Central memory CD8-positive, alpha-beta T cell (primary cell): Measurements from ENCODE around the gene BRINP3.

ENCODE experiments used
- ATAC-seq: fragments of 150-1000 bp; cut with Tn5 transposase; replicated peaks from 2 replicates; pipeline ENCODE4 v1.10.0; 2022; ENCODE audit warnings: mild to moderate bottlenecking, moderate FRiP score, moderate number of reproducible peaks; ENCODE audit not compliant: poor library complexity, severe bottlenecking; ENCODE audit errors: extremely low read depth
- DNase-seq, 2 donors: peaks; one replicate each; pipeline ENCODE4 v3.0.0; 2021; ENCODE audit warnings: low spot score in 2 of 2
- H3K27ac Mint-ChIP-seq: one replicate; pipeline ENCODE4 v1.8.0; 2022; ENCODE audit warnings: low read depth, mild to moderate bottlenecking, moderate library complexity, mixed read lengths
- H3K27me3 Mint-ChIP-seq: one replicate; pipeline ENCODE4 v1.8.0; 2022; ENCODE audit warnings: mixed read lengths
- H3K36me3 Mint-ChIP-seq: one replicate; pipeline ENCODE4 v1.8.0; 2022; ENCODE audit warnings: mild to moderate bottlenecking, moderate library complexity, mixed read lengths; ENCODE audit not compliant: insufficient read depth
- H3K4me1 Mint-ChIP-seq: one replicate; pipeline ENCODE4 v1.8.0; 2022; ENCODE audit warnings: mixed read lengths
- H3K4me3 Mint-ChIP-seq: one replicate; pipeline ENCODE4 v1.8.0; 2022; ENCODE audit warnings: mild to moderate bottlenecking, moderate library complexity, mixed read lengths
- H3K9me3 Mint-ChIP-seq: one replicate; pipeline ENCODE4 v1.8.0; 2022; ENCODE audit warnings: mixed read lengths

Gene BRINP3

GRCh38 chr1:190196020-190196419 lies 281.6 kb downstream of the BRINP3 start:
- DNase-seq (no peak), ATAC-seq (no peak)
- no peaks in the 10 kb centered on the region for H3K36me3 Mint-ChIP-seq
- no peaks in the 10 kb centered on the region for H3K4me1 Mint-ChIP-seq
- H3K4me3 Mint-ChIP-seq, result no peak overlapping the region
- H3K9me3 Mint-ChIP-seq, result peaks cover 10% of the 10 kb centered on the region
- no peaks in the 10 kb centered on the region for H3K27me3 Mint-ChIP-seq
- H3K27ac Mint-ChIP-seq, result no peak overlapping the region

- ATAC-seq, result no peak
- DNase-seq, result no peak
These were observed 284.1 kb downstream of the BRINP3 start for GRCh38 chr1:190193508-190194115.

DNA sequence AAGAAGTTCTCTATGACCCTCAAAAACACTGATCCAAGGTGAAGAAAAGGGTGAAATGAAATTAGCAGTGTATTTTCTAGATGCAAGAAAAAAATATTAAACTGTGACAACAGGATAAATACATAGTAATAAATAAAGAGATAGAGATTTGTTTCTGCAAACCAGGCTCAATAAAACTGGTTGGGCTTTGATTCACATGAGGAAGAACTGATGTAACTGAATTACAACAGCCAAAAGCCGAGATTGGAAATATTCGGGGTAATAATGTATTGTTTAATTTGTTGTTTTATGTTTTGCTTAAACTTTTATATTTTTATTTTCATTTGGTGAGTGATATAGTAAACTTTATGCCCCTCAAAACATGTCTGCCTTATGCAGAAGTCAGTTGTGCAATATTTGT lies 285.0 kb downstream of the BRINP3 start:
- no peaks in the 10 kb centered on the region for H3K27me3 Mint-ChIP-seq
- no peak overlapping the region for H3K27ac Mint-ChIP-seq
- no peak overlapping the region for H3K4me3 Mint-ChIP-seq
- DNase-seq, result no peak
- H3K36me3 Mint-ChIP-seq, result no peaks in the 10 kb centered on the region
- H3K4me1 Mint-ChIP-seq, result no peaks in the 10 kb centered on the region
- H3K9me3 Mint-ChIP-seq, result peaks cover 6% of the 10 kb centered on the region
- no peak for ATAC-seq

More at GRCh38 chr1:190193508-190194115, 284.1 kb downstream of the BRINP3 start:
- H3K4me3 Mint-ChIP-seq, result no peak overlapping the region
- no peak overlapping the region for H3K27ac Mint-ChIP-seq
- H3K36me3 Mint-ChIP-seq, result no peaks in the 10 kb centered on the region
- H3K27me3 Mint-ChIP-seq, result no peaks in the 10 kb centered on the region
- no peaks in the 10 kb centered on the region for H3K4me1 Mint-ChIP-seq
- peaks cover 6% of the 10 kb centered on the region for H3K9me3 Mint-ChIP-seq

DNA sequence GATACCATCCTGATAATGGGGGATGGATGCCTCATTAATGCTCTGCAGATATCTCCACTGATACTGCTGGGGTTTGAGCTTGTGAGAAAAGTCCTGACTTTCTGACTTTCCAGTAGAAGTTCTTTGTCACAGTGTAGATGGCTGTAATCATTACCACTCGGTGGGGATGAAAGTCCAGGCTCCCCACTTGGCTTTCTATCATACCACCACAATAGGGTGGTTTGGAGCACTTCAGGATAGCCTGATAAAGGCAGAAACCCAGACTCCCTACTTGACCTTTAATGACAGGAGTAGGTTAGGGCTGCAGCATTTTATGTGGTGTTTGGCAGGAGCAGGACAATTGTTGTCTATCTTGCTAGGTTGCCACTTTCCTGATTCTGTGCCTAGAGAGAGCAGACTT lies 294.1 kb downstream of the BRINP3 start:
- DNase-seq, result no peak
- ATAC-seq, result no peak
- no peaks in the 10 kb centered on the region for H3K9me3 Mint-ChIP-seq
- no peak overlapping the region for H3K27ac Mint-ChIP-seq
- no peaks in the 10 kb centered on the region for H3K27me3 Mint-ChIP-seq
- H3K36me3 Mint-ChIP-seq, result no peaks in the 10 kb centered on the region
- no peaks in the 10 kb centered on the region for H3K4me1 Mint-ChIP-seq
- no peak overlapping the region for H3K4me3 Mint-ChIP-seq

GRCh38 chr1:190179817-190180216 lies 297.8 kb downstream of the BRINP3 start:
- Mint-ChIP-seq H3K27me3 (no peaks in the 10 kb centered on the region), H3K36me3 (no peaks in the 10 kb centered on the region), H3K9me3 (peaks cover 7% of the 10 kb centered on the region), H3K4me1 (no peaks in the 10 kb centered on the region), H3K27ac (no peak overlapping the region), H3K4me3 (no peak overlapping the region)
- DNase-seq (no peak), ATAC-seq (no peak)

DNA sequence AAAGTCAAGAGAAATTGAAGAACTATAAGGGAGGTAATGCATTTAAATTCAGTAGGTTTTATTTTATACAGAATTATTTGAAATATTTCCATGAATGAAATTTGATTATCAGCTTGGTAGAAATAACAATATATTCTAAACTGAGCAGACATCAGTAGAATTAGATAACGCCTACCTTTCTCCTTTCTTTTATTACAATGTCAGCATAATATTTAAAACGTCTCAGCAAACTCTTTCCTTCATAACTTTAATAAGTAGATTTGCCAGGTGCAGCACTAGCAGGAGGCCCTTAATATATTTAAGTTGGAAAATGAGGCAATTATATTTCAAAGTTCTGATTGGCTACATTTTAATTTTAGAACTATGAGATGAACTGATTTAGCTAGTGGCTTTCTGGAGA lies 298.8 kb downstream of the BRINP3 start:
- Mint-ChIP-seq H3K4me1 (no peaks in the 10 kb centered on the region), H3K27me3 (no peaks in the 10 kb centered on the region), H3K9me3 (peaks cover 7% of the 10 kb centered on the region), H3K36me3 (no peaks in the 10 kb centered on the region), H3K4me3 (no peak overlapping the region), H3K27ac (no peak overlapping the region)
- no peak for ATAC-seq
- DNase-seq, result no peak

- Mint-ChIP-seq H3K27ac (no peak overlapping the region), H3K9me3 (peaks cover 14% of the 10 kb centered on the region)
- DNase-seq, result no peak
These were observed 300.1 kb downstream of the BRINP3 start for GRCh38 chr1:190177555-190177954.

DNA sequence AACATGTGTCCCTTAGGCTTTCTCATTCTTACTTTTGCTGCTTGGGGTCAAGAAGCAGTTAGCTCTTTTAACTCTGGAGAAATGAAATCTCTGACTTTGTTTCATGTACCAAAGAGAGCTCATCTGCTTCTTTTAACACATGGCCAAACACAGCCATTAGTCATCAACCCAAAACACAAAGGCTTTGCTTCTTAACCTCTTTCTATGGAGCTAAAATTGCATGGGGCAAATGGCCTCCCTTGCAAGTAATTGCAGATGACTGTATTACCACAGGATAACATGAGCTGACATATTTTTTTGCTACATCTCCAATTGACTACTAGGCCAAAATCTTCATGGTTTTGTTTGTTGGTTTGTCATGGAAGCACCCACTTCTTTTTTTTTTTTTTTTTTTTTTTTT lies 300.9 kb downstream of the BRINP3 start:
- H3K27me3 Mint-ChIP-seq, result no peaks in the 10 kb centered on the region
- H3K27ac Mint-ChIP-seq, result no peak overlapping the region
- no peak overlapping the region for H3K4me3 Mint-ChIP-seq
- no peaks in the 10 kb centered on the region for H3K36me3 Mint-ChIP-seq
- peaks cover 15% of the 10 kb centered on the region for H3K9me3 Mint-ChIP-seq
- no peaks in the 10 kb centered on the region for H3K4me1 Mint-ChIP-seq
- DNase-seq (no peak), ATAC-seq (no peak)

More at GRCh38 chr1:190177555-190177954, 300.1 kb downstream of the BRINP3 start:
- H3K27me3 Mint-ChIP-seq, result no peaks in the 10 kb centered on the region
- H3K36me3 Mint-ChIP-seq, result no peaks in the 10 kb centered on the region
- no peaks in the 10 kb centered on the region for H3K4me1 Mint-ChIP-seq
- no peak for ATAC-seq
- no peak overlapping the region for H3K4me3 Mint-ChIP-seq

DNA sequence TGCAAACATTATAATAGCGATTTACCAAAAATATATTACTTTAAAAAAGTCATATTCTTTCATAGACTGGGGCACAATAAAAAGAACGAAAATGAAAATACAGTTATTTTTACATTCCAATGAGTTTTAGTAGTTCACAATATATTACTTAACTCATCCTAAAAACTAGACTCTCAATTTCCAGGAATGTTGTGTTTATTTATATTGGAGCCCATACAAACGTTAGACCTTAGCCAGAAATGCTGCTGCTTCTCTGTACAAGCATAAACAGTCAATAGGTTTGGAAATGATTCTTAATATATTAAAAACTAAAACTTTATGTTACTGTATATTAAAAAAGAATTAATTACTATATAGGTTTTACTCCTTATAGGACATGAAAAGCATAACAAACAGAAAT lies 302.3 kb downstream of the BRINP3 start:
- ATAC-seq, result no peak
- no peak for DNase-seq
- Mint-ChIP-seq H3K4me3 (no peak overlapping the region), H3K4me1 (no peaks in the 10 kb centered on the region), H3K27me3 (no peaks in the 10 kb centered on the region), H3K27ac (no peak overlapping the region), H3K9me3 (peaks cover 15% of the 10 kb centered on the region), H3K36me3 (no peaks in the 10 kb centered on the region)

- DNase-seq (no peak), ATAC-seq (no peak)
- Mint-ChIP-seq H3K27ac (no peak overlapping the region), H3K9me3 (peaks cover 25% of the 10 kb centered on the region), H3K4me1 (no peaks in the 10 kb centered on the region), H3K36me3 (no peaks in the 10 kb centered on the region), H3K4me3 (no peak overlapping the region), H3K27me3 (no peaks in the 10 kb centered on the region)
These were observed 304.8 kb downstream of the BRINP3 start for GRCh38 chr1:190172651-190173430.

DNA sequence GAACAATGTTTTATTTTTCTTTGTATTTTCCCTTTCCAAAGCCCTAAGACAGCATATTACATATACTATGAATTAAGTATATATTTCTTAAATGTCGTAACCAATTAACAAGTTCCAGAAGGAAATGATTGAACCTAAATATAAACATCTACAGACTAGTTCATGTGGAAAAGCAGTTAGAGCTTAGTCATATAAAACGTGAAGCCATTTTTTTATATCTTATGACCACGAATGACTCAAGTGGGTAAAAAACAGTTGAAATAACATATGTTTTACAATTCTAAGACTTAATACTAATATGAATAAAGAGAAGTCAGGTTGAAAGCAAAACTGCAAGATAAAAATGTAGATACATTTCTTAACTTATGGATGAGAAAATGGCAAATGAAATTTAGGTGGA lies 307.3 kb downstream of the BRINP3 start:
- no peak overlapping the region for H3K4me3 Mint-ChIP-seq
- H3K27me3 Mint-ChIP-seq, result no peaks in the 10 kb centered on the region
- no peak overlapping the region for H3K27ac Mint-ChIP-seq
- DNase-seq, result no peak
- ATAC-seq, result no peak
- no peaks in the 10 kb centered on the region for H3K36me3 Mint-ChIP-seq
- peaks cover 17% of the 10 kb centered on the region for H3K9me3 Mint-ChIP-seq
- no peaks in the 10 kb centered on the region for H3K4me1 Mint-ChIP-seq

GRCh38 chr1:190169311-190170067 lies 308.2 kb downstream of the BRINP3 start:
- Mint-ChIP-seq H3K27me3 (no peaks in the 10 kb centered on the region), H3K36me3 (no peaks in the 10 kb centered on the region), H3K27ac (no peak overlapping the region), H3K4me1 (no peaks in the 10 kb centered on the region), H3K4me3 (no peak overlapping the region), H3K9me3 (peaks cover 17% of the 10 kb centered on the region)
- no peak for DNase-seq
- no peak for ATAC-seq

- ATAC-seq (no peak), DNase-seq (no peak)
- no peaks in the 10 kb centered on the region for H3K36me3 Mint-ChIP-seq
- H3K4me3 Mint-ChIP-seq, result no peak overlapping the region
- H3K27me3 Mint-ChIP-seq, result no peaks in the 10 kb centered on the region
- no peaks in the 10 kb centered on the region for H3K4me1 Mint-ChIP-seq
- H3K9me3 Mint-ChIP-seq, result peaks cover 17% of the 10 kb centered on the region
- no peak overlapping the region for H3K27ac Mint-ChIP-seq
These were observed 308.8 kb downstream of the BRINP3 start for GRCh38 chr1:190168893-190169280.
